Ishikawa (cell line): ENCODE results near the gene SPP2.

Experiments used
- CEBPB ChIP-seq: IDR thresholded peaks from 2 replicates; pipeline ENCODE4 v1.6.1; 2012
- CREB1 ChIP-seq: IDR thresholded peaks from 2 replicates; pipeline ENCODE4 v1.6.1; 2012; ENCODE audit warnings: low read depth
- EGR1 ChIP-seq: IDR thresholded peaks from 2 replicates; pipeline ENCODE4 v1.6.1; 2012
- EP300 ChIP-seq: IDR thresholded peaks from 2 replicates; pipeline ENCODE4 v1.6.1; 2012; ENCODE audit warnings: borderline replicate concordance
- FOXM1 ChIP-seq: IDR thresholded peaks from 2 replicates; pipeline ENCODE4 v1.6.1; 2012; ENCODE audit warnings: low read depth, borderline replicate concordance
- NFIC ChIP-seq: IDR thresholded peaks from 2 replicates; pipeline ENCODE4 v1.6.1; 2012
- RAD21 ChIP-seq: IDR thresholded peaks from 2 replicates; pipeline ENCODE4 v1.6.1; 2012; ENCODE audit warnings: low read depth
- TAF1 ChIP-seq: IDR thresholded peaks from 2 replicates; pipeline ENCODE4 v1.6.1; 2012; ENCODE audit warnings: low read depth, mild to moderate bottlenecking
- TCF12 ChIP-seq: IDR thresholded peaks from 2 replicates; pipeline ENCODE4 v1.6.1; 2012; ENCODE audit warnings: low read depth
- TEAD4 ChIP-seq: IDR thresholded peaks from 2 replicates; pipeline ENCODE4 v1.6.1; 2012
- YY1 ChIP-seq: IDR thresholded peaks from 2 replicates; pipeline ENCODE4 v1.6.1; 2012; ENCODE audit warnings: low read depth
- ZBTB7A ChIP-seq: IDR thresholded peaks from 2 replicates; pipeline ENCODE4 v1.6.1; 2012; ENCODE audit warnings: low read depth
- TF ChIP-seq, protein P1 (sequence below): IDR thresholded peaks from 2 replicates; pipeline ENCODE4 v1.6.1; 2012
- TF ChIP-seq, protein P2 (sequence below): IDR thresholded peaks from 2 replicates; pipeline ENCODE4 v1.6.1; 2012
- TF ChIP-seq, protein P3 (sequence below): IDR thresholded peaks from 2 replicates; pipeline ENCODE4 v1.6.1; 2012; ENCODE audit warnings: low read depth, mild to moderate bottlenecking

SPP2 gene

DNA sequence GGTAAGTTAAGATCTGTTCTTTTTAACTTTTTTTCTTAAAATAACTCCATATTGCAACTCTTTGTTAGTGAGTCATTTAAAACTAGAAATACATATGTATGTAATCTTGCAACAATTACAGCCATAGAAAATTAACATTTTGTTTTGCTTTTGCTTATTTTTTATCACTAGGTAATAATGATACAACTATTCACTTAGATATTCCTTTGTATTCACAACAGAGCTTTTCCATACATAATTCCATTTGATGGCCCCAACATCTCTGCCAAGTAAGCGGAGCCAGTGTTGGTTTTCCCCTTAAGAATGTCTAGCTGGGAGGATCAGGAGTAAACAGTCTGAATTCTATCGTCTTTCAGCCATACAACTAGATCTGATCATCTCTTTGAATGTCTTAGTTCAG, 16.1 kb downstream of the SPP2 start:
- TF ChIP-seq TAF1 (no peak), TEAD4 (no peak), ZBTB7A (no peak), EP300 (no peak), CREB1 (no peak), NFIC (no peak)
- TF ChIP-seq, protein P1, sequence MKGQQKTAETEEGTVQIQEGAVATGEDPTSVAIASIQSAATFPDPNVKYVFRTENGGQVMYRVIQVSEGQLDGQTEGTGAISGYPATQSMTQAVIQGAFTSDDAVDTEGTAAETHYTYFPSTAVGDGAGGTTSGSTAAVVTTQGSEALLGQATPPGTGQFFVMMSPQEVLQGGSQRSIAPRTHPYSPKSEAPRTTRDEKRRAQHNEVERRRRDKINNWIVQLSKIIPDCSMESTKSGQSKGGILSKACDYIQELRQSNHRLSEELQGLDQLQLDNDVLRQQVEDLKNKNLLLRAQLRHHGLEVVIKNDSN, result no peak

DNA sequence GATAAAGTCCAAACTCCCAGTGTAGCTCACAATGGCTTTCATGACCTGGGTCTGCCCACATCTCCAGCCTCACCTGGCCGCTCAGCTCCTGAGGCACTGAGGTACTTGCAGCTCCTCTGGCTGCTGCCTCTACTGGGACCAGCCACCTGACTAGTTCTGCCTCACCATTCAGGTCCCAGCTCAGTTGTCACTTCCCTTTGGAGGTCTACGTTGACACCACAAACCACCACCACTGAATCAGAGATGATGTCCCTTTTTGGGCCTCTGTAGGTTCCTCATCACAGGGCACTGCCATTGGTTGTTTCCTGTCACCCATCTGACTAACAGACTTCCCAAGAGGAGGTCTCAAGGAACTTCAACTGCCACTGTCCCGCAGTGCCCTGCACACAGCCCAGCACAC, 21.2 kb downstream of the SPP2 start:
- TF ChIP-seq TCF12 (no peak), YY1 (no peak), CEBPB (no peak), NFIC (no peak), CREB1 (no peak)
- TF ChIP-seq, protein P2, sequence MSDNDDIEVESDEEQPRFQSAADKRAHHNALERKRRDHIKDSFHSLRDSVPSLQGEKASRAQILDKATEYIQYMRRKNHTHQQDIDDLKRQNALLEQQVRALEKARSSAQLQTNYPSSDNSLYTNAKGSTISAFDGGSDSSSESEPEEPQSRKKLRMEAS, result no peak

DNA sequence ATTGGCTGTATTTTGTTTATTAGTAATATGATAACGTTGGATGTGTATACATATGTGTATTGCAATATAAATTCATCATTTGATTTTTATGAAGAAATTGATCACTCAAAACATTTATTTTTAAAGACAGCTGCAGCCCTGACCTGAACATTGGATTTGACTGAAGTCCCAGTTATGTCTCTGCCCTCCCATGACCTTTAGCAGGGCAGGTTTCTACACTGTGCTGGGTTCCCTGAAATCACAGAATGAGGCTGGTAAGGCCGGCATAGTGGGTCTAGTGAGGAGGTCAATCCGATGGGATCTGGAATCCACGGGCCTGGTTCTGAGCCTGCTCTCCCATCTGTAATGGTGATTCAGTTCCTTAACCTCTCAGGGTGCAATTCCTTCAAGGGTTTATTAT, 22.0 kb downstream of the SPP2 start:
- TF ChIP-seq TEAD4 (no peak), TAF1 (no peak), EGR1 (no peak), YY1 (no peak), NFIC (no peak), EP300 (no peak), CEBPB (no peak)
- TF ChIP-seq, protein P3, sequence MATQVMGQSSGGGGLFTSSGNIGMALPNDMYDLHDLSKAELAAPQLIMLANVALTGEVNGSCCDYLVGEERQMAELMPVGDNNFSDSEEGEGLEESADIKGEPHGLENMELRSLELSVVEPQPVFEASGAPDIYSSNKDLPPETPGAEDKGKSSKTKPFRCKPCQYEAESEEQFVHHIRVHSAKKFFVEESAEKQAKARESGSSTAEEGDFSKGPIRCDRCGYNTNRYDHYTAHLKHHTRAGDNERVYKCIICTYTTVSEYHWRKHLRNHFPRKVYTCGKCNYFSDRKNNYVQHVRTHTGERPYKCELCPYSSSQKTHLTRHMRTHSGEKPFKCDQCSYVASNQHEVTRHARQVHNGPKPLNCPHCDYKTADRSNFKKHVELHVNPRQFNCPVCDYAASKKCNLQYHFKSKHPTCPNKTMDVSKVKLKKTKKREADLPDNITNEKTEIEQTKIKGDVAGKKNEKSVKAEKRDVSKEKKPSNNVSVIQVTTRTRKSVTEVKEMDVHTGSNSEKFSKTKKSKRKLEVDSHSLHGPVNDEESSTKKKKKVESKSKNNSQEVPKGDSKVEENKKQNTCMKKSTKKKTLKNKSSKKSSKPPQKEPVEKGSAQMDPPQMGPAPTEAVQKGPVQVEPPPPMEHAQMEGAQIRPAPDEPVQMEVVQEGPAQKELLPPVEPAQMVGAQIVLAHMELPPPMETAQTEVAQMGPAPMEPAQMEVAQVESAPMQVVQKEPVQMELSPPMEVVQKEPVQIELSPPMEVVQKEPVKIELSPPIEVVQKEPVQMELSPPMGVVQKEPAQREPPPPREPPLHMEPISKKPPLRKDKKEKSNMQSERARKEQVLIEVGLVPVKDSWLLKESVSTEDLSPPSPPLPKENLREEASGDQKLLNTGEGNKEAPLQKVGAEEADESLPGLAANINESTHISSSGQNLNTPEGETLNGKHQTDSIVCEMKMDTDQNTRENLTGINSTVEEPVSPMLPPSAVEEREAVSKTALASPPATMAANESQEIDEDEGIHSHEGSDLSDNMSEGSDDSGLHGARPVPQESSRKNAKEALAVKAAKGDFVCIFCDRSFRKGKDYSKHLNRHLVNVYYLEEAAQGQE, result no peak

DNA sequence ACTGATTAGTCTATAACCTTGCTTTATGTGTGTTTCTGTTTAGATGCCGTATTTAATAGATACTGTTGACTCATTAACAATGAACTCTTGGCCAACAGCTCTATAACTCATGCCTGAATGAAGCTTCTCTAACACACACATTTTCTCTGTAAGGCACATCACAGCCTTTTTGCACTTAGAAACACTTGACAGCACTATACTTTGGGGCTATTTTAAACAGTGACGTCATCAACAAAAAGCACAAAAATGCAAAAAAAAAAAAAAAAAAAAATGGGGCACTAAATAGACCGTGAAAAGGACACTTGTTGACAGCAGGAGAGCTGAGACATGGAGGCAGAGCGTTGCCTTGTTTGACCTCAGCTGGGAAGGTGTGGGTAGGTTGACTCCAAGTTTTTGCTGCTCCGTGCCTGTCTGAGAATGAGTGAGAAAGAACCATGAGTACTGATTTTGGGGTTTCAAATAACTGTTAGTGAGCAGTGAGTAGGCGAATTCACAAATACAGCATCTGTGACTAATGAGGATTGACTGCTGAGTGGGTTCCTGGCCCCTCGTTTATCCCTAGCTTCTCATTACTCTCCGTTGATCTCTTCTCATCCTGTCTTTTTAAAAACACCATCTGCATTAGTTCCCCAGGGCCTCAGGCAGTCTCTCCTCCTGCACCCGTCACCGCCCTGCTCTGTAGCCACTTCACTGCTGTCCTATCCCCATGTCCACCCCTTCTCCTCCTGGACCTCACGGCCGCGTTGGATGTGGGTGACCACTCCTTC, 24.4 kb downstream of the SPP2 start:
- TF ChIP-seq TEAD4, result no peak
- no peak for TF ChIP-seq CEBPB
- no peak for TF ChIP-seq TCF12
- TF ChIP-seq, protein P1, result no peak
- no peak for TF ChIP-seq FOXM1

DNA sequence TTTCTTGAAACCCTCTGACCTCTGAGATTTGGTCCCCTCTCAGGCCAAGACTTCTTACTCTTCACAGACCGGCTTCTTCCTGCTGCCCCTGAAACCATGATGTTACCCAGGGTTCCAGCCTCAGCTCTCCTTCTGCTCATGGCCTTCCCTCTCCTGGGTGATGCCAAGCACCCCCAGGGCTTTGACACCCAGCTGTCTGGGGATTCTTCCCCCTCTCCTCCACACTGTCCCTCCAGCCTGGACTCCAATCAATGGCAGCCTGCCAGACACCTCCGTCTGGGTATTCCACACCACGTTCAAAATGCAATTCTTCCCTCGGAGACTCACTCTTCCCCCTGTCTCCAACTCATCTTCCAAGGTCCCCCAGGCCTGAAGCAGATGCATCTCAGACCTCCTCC, 25.0 kb downstream of the SPP2 start:
- TF ChIP-seq TEAD4 (no peak), FOXM1 (no peak), CREB1 (no peak), RAD21 (no peak), EP300 (no peak), NFIC (no peak)
- TF ChIP-seq, protein P3, result no peak
- TF ChIP-seq, protein P1, result no peak

DNA sequence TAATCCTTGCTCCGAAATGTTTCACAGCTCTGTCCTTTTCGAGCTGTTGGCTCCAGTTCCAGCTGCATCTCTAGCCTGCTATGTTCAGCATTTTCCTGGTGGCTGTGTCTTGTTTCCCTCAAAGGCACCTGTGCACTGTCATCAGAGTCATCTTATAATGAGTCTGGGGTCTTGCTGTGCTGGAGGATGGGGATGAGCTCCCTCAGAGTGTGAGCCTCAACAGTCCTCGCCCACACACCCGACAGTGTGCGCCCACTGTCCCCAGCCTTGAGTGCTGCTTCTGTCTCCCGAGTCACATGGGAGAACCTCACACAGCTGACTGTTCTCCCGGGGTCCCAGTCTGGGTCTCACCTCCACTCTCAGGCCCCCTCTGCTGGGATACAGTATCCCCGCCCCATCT, 25.4 kb downstream of the SPP2 start:
- TF ChIP-seq, protein P3, result no peak
